NCI-H2029 (cell line): Measurements from ENCODE around the gene SMC6.

Experiments
- DNase-seq: peaks from one replicate; lab custom pipeline; 2025; lab: John Stamatoyannopoulos, UW

The SMC6 gene

DNA sequence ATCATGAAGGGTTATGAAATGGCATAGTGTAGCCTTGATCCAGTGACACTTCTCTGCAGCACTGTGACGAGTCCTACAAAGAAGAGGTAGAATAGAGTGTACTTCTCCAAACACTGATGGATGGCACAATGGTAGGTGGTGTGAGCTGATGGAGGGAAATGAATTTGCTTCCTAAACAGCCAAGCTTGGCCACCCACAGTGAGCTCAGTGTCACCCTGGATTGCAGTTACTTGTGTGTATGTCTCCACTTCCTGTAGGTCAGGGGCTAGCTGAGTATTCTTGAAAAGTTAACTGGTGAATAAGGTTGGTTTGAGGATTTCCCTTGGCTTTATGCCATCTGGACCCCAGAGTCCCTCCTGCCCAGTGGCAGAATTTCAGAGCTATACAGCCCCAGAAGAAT is 137.2 kb downstream of the SMC6 start:
- no peak for DNase-seq

- no peak for DNase-seq
Observed at GRCh38 chr2:17615728-17616351, 137.8 kb downstream of the SMC6 start.

DNA sequence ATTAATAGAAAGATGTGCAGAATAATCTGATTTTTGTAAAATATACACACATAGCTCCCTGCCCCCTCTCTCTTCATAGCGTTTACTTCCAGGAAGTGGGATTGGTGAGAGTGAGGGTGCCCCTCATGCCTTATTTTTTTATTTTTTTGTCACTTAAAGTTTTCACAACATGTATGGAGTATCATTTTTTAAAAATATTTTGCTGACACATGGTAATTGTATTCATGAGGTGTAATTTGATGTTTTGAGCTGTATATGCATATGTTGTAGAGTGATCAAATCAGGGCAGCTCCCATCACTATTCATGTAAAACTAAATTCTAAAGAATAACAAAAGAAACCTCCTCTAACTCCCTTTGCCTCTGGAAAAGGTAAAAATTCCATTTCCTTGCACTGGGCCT is 138.5 kb downstream of the SMC6 start:
- DNase-seq = no peak

DNA sequence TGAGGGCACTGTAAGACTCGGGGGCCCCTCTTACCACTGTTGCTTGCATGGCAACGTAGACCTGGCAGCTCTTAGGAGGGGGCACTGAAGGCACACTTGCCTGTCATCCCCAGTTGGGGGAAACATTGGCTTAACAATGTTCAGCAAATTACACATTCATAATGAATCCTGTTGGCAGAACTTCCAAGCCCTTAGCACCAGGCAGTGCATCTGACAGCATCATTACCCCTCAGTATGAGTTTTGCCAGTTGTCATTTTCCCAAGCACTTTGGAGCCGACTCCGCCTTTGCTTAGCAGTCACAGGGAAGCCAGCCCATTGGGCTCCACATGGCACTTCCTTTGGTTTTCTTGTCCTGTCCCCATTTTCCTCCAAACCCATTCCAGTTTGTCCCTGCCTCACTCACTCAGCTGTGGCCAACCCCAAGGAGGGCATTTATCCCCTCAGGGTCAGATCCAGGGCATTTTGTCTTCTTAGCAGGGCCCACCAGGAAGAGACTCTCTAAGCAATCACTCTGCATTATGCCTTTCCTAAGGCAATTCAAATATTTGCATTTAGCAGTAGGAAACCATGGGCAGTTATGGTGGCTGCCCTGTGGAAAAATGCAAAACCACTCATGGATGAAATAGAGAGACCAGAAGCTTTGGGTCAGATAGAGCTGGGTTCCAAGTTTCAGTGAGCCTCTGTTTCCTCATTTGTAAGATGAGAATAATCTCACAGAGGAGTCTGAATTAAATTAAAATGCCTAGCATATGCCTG is 139.3 kb downstream of the SMC6 start:
- DNase-seq = no peak
